Stimulated activated CD4-positive, alpha-beta T cell treated with anti-CD3 and anti-CD28 coated beads, Interleukin-1b, Interleukin-23, amount 100 ng/mL, for 24 hours (primary cell): ENCODE results near the gene PNPLA7.
"Not testable (repeated sequence)": the region's sequence is repeated elsewhere in the genome, so short reads cannot be mapped to it uniquely, and the experiment has no call there.

ENCODE experiments used
- DNase-seq, 4 experiments: peaks; one replicate each; pipeline ENCODE4 v3.0.0-alpha.2; 2020; ENCODE audit warnings: low read depth in 4 of 4, low spot score in 1 of 4

Gene PNPLA7

DNA sequence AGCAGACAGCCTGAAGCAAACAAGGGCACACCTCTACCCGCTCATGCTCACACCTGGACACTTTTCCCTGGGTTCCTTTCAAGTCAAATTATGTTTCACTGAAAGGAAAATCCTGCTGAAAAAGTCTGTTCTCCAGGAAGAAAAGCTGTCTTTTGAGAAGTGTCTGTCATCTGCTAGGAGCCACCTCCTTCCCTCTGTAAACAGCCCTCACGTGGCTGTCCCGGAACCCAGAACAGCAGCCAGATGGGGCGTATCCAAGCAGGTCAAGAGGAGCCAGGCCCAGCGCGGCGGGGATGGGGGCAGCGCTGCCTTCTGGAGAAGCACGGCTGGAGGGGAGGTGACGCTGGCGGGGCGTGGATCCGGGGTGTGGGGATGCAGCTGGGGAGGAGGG, at the start of gene PNPLA7:
TSS of gene PNPLA7 (minus strand) at position 172 of the 391 bp plus-strand sequence. CDS start 205 bp downstream, outside the sequence.
- DNase-seq, result peak in 2 of 4 experiments; percentile 9 to 17

DNA sequence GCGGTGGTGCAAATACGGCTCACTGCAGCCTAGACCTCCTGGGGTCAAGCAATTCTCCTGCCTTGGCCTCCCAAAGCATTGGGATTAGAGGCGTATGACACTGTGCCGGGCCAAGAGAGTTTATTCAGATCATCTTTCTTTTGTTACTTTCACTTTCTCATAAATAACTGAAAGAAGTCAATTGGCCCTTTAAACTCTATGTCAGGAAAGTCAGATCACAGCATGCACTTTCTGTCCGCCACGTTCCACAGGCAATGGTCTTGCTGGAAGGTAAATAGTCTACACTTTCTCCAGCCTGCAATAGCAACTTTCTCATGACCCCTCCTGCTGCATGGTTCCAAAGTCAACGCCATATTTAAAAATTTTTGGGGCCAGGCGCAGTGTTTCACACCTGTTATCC, 48.7 kb upstream of the PNPLA7 start:
- no peak for DNase-seq

DNA sequence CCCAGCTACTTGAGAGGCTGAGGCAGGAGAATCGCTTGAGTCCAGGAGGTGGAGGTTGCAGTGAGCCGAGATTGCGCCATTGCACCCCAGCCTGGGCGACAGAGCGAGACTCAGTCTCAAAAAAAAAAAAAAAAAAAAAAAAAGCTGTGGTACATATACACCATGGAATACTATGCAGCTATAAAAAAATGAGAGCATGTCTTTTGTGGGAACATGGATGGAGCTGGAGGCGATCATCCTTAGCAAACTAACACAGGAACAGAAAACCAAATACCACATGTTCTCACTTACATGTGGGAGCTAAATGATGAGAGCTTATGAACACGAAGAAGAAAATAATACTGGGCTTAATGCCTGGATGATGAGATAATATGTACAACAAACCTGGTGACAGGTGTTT, 46.4 kb upstream of the PNPLA7 start:
- not testable (repeated sequence) for DNase-seq

DNA sequence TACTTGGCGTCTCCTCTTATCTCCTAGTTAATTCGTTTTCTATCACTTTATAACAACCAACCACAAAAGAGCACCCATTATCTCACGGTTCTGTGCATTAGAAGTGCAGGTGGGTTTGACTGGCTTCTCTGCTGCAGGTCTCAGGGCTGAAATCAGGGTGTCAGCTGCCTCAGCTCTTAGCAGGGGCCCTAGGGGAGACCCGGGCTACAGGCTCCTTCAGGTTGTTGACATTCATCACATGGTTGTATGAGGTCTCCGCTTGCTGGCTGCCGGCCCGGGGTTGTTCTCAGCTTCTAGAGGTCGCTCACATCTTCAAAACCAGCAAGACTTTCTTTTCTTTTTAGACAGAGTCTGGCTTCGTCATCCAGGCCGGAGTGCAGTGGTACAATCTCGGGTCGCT, 43.0 kb upstream of the PNPLA7 start:
- no peak for DNase-seq

DNA sequence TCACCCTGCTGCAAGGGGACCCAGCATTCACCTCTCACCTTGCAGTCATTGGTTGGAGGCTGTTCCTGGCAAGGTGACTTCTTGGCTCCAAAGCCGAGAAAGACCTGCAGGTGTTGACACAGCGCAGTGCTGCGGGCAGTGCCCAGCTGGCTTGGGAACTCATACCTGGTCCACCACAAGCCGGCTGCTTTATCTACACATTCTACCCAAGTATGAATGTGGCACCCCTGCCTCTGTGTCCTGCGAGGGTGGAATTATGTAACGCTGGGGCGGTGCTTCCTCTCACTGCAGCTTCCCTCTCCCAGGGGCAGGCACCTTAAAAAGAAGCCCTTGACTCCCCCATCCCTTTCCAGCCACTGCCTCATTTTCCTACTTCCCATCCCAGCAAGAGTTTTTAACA, 42.6 kb upstream of the PNPLA7 start:
- no peak for DNase-seq

DNA sequence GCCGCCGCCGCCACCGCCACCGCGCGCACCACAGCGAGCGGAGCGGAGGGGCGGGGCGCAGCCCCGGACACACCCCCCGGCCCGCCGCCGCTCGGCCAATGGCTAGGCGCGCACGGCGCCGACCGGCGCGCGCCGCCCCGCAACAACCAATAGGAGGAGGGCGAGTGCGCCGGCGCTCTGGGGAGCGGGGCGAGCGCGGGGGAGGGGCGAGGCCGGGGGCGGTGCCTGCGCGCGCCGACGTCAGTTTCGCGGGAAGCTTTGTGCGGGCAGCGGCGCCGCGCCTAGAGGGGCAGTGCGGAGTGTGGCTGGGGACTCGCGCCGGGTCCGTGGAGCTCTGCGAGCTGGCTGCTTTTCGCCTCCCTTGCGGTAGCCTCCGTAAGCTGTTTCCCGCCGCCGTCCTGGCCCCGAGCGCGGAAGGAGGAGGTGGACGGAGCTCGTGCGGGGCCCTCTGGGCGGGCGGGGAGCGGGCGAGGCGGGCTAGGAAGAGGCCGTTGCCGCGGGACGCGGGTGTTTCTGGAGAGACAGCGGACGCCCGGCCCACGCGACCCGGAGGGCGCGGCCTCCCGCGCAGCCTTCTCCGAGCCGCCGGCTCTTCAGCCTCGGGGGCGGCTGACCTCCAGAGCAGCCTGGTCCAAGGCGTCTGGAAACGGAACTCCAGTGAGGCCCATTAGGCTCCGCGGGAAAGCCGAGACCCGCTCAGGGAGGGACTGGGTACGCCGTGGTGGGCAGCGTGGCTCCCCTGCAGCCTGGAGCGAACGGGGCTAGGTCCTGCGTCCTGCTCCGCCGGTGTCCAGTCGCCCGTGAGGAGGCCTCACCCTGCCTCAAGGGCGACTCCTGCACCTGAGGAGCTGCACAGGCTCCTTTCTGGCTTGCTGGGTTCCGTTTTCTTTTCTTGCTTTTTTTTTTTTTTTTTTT, 40.5 kb upstream of the PNPLA7 start, which contains the start of gene ZMYND19:
TSS of gene ZMYND19 (minus strand) at position 44 of the 915 bp plus-strand sequence. CDS start 249 bp downstream, outside the sequence.
- peak; percentile 71 to 86 (median 84) for DNase-seq

DNA sequence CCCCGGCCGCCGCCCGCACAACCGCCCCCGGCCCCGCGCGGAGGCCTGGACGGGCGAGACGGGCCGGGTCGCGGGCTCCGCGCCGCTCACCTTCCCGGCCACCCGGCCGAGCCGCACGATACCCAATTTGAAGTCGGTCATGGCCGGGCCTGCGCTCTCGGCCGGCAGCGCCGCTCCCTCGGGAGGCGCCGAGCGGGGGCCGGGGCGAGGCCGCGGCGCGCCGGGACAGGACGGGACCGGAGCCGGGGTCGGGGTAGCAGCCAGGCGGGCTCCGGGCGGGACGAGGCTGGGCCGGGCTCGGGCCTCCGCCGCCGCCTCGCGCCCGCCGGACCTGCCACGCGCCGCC, 39.9 kb upstream of the PNPLA7 start:
- no peak for DNase-seq

DNA sequence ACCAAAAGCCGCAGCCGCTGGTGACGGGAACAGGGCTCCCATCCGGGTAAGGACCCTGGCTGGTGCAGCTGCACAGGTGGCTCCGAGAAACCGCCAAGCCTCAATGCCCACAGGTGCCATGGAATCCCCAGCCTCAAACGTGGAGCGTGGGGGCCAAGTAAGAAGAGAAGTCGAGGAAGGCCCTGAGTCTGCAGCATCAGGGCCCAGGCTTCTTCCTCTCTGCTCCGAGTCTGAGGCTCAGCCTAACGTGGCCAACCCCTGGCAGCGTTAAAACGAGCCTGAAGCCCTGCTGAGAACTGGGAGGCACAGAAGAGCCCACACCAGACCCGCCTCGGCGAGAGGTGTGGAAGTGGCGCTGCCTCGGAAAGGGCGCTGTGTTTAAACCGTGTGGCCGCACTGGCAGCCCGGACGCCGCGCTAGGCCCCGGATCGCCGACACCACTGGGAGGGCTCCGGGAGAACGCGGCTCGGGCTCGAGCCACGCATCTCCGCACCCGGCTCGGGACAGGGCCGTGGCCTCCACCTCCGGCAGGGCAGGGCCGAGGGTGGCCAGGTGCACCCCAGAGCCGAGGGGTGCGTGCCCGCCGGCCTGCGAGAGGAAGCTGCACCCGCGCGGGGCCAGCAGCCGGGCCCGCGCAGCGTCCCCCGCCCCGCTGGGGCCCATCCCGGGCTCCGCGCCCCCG, 39.4 kb upstream of the PNPLA7 start:
- no peak for DNase-seq

DNA sequence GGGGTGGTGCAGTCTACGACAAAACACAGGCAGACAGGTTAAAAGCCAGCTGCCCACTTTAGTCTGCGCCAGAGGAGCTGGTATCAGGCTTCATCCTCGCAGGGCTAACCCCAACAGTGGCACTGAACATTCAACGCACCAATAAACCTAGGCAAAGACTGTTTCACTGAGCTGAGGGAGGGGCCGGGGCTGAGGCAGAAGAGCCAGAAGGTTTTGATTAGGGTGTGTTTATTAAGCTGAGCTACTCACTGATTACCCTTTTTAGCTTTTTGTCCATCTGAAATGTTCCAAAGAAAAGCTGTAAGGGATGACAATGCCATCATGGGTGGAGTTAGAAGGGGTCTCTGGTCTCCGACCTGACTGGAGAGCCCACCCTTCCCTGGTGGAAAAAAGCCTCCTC, 38.7 kb upstream of the PNPLA7 start:
- DNase-seq, result no peak

DNA sequence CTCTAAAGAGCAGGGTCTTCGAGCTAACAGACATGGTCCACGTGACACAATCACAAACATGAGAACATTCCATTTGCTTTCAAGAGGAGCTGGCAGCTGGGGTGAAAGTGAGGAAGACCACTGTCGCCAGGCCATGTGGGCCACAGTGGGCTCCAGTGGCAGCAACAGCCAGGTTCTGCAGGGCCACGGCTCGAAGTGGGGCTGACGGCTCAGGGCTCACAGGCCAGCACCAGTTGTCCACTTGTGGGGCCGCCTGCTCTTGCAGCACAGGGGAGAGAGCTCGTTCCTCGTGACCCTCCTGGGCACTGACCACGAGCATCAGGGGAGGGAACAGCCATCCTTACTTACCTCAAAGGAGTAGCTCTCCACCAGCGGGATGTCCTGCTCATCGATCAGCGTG, 38.1 kb upstream of the PNPLA7 start:
- DNase-seq, result no peak

DNA sequence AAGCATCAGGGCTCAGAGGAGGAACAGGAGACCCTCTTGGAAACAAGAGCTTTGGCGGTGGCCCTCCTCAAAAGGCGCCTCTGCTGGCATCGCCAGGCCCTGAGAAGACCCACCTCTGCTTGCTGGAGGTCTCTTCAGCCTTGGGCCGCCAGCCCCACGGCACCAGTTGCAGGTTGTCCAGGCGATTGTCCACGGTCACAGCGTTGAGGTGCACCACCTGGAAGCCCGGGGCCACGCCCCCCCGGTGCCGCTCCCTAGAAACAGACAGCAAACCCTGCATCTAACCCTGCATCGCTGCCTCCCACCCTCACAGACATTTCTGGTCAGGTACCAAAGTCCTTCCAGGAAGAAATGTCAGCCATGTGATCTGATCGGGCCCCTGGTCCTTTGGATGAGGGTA, 36.7 kb upstream of the PNPLA7 start:
- no peak for DNase-seq

DNA sequence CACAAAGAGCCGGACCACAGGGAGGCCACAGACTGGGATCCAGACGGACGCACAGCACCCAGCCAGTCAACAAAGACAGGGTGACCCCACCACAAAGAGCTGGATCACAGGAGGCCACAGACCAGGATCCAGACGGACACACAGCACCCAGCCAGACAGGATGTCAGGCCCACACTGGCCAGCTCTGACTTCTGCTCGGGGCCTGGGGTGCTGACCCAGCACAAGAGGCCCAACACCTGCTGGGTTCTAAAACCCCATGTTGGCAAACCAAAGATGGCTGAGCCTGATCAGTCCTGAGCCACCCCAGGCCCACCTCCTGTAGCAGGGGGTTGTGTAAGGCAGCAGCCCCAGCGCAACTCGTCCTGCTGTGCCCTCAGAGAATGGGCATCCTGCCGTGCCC, 33.8 kb upstream of the PNPLA7 start:
- no peak for DNase-seq

DNA sequence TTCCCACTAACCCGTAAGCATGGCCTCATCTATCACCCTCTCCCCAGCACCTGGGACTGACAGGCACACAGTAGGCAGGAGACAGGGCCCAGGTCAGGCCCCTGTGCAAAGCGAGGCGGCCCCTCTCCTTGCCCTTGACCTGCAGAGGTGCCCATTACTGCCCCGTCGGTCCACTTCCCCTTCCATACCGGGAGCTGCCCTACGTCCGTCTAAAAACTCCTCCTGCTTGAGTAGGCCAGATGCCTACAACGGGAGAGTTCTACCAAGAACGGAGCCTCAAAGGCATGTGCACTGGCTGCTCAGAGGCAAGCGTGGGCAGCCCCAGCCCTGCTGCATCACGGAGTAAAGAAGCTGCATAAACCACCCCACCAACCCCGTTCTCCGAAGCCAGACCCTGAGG, 33.1 kb upstream of the PNPLA7 start:
- DNase-seq, result no peak

DNA sequence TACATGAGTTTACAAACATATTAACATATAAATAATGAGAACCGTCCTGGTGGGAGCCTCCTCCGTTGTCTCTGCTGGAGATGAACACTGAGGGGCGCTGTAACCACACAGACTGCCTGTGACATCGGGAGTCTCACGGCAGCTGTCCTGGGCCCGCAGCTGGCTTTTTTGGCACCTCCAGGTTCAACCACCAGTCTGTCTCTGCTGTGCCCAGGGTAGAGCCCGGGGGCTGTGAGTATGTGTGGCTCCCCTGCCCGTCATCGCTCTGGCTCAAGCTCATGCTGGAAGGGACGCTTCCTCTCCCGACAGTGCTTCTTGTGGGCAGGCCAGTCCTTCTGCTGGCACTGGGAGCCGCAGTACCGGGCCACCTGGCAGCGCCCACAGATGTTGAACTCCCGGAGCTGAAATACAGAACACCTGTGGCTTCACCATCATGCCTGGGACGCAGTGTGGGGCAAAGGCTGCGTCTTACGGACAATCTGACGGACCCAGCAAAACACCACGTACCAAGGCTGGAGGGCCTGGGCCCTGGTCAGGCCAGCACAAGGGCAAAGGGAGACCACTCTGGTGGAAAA, 32.2 kb upstream of the PNPLA7 start:
- no peak for DNase-seq

DNA sequence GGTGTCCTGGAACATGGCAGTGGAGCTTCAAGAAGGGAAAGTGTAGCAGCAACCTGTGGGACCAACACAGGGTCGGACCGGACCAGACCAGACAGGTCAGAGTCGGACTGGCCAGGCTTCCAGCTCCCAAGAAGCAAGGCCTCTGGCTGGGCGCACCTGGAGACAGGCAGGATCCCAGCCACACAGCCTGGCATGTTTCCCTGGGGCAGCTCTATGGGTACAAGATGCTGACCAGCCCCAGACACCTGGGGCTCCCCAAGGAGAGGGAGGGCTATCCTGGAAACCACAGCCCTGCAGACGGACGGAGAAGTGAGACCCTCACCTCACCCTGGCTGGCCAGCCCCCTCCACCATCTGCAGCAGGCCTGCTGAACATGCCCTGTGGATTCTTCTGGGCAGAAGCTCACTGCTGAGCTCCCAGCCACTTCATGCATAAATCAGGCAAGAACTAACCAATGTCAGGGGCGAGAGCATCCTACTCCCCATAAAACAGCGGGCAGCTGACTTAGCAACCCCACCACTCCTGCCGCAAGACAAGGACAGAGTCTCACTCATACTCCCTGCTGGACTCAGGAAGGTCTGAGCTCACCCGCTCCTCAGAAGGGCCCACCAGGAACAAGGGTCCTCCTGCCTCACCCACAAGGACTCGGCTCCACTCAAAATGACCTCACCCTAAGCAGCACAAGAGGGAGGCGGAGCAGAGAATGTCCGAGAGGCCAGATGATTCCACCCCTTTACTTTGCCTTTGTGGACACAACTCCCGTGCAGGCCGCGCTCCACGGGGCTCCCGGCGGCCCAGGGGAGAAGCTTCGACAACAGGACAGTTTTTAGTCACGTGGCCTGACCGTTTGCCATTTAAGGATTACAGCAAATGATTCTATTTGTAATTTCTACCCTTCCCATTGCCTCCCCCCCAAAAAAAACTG, 31.4 kb upstream of the PNPLA7 start:
- no peak for DNase-seq

DNA sequence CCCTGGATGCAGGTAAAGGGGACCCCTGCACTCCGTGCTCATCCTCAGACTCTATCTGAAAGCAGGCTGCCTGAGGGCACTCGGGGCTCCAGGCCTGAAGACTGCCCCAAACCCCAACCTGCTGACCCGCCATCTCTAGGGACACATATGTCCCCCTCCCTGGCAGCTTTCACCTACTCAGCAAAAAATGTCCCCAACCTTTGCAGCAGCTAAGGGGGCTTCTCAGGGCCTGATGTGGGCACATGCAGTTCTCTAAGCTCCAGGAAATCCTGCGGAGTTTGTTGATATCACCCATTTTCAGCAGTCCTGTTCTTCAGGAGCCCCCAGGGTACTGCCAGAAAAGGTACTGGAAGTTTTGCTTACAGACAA, 30.7 kb upstream of the PNPLA7 start:
- no peak for DNase-seq

DNA sequence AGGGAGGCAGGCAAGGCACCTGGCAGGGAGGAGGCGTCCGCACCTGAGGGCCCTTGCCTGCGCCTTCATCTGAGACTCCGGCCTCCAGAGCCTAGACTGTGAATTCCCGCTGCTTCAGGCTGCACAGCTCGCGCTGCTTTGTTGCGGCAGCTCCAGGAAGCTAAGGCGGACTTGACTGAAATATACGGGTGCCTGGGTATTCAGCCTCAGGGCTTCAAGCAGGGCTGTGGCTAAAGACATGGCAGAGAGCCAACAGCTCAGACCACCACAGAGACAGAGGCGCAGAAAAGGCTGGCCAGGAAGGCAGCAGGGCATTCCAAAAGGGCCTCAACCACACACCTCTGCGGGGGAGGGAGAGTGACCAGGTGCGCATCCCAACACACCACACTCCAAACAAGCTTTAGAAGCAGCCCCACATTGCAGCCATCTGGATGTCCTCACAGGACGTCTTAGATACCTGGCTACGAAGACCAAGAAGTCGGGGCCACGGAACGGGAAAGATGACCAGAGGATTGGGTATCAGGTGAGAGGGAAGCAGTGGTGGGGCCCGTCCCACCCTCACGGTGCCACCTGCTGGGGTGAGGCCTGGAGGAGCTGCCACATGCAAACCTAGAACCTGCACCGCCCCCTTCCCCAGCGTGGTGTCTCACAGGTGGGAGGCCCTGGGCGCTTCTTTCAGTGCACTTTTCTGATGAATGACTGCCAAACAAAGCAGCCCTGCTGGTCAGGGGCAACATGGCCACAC, 30.2 kb upstream of the PNPLA7 start:
- no peak for DNase-seq

DNA sequence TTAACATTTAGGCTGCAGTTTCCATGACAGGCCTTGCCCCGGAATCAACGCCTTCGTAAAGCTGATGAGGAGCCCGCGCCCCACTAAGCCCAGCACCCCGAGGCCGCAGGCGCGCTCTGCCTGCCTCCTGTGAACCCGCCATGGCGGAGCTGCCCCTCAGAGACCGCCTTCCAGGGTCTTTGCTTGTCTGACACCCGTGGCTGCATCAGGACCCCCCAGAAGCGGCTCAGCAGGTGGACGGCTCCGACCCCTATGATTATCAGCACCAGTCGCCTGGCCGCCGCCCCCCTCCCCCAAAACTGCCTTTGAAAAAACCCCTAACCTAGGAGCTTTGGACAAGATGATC, 29.0 kb upstream of the PNPLA7 start:
- no peak for DNase-seq

DNA sequence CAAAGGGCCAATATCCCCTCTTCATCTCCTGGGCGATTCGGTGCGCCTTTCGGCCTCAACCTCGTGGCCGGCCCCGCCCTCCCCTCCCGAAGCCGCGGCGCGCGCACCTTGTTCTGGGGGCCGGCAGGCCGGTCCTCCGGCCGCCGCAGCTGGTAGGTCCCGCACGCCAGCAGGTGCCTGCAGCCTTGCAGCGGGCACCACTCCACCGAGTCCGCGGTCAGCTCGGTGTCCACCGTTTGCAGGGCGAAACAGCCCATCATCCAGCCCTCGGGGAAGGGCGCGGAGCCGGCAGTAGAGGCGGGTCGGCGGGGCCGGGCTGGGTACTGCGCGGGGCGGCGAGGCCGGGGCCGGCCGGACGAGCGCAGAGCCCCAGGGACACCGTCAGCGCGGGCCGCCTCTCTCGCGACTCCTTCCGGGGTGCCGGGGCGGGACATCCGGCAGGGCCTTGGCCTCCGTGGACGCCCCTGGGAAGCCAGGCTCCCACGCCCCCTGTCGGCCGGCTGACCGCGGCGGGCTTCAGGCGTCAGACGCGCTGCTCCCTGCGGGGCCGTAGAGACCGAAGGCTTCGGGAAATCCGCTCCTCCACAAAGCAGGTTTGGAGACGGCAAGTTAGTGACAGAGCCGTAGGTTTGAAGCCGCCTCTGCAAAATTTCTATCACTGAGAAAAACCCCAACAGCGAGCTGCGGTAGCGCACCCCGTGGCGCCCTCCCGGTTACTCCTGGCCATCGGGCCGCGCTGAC, 28.5 kb upstream of the PNPLA7 start, which contains the start of gene DPH7:
TSS of gene DPH7 (minus strand) at position 408 of the 741 bp plus-strand sequence. CDS start at position 260, 148 bp downstream.
- peak; percentile 95 to 98 (median 97) for DNase-seq
